K562 (cell line): ENCODE data around the gene AIFM1. TPM values are rescaled to one million over a fixed set of nuclear protein-coding genes. Genes with fewer than 3 reads are reported as not detected.

Source experiments
- ARID1B ChIP-seq: fragments of 450-650 bp; IDR thresholded peaks from 2 replicates; pipeline ENCODE4 v1.6.1; 2016; ENCODE audit warnings: antibody characterized with exemption, mild to moderate bottlenecking, inconsistent platforms
- CREBBP ChIP-seq: IDR thresholded peaks from one replicate; pipeline ENCODE4 v1.6.1; 2012; ENCODE audit warnings: low read depth, mild to moderate bottlenecking, control low read depth, inconsistent platforms, low read length
- CREM ChIP-seq: IDR thresholded peaks from 2 replicates; pipeline ENCODE4 v1.6.1; 2014; ENCODE audit warnings: antibody characterized with exemption, low read depth
- GTF2E2 ChIP-seq: fragments of 200-800 bp; sonication (Bioruptor generic); IDR thresholded peaks from 2 replicates; pipeline ENCODE4 v1.6.1; 2016; ENCODE audit warnings: missing genetic modification characterization, missing compliant biosample characterization
- KLF6 ChIP-seq: fragments of 250-450 bp; sonication (Bioruptor Pico); IDR thresholded peaks from 2 replicates; pipeline ENCODE4 v1.4.0; 2020; ENCODE audit warnings: mild to moderate bottlenecking, moderate library complexity, borderline replicate concordance
- MCM7 ChIP-seq, 2 experiments: fragments of 450-650 bp; IDR thresholded peaks; 2 replicates each; pipeline ENCODE4 v1.6.1; 2016 to 2018
- MTA1 ChIP-seq: fragments of 450-650 bp; IDR thresholded peaks from 2 replicates; pipeline ENCODE4 v1.6.1; 2017; ENCODE audit warnings: borderline replicate concordance
- PRMT5 ChIP-seq: sonication (generic); formaldehyde crosslinking; IDR thresholded peaks from 2 replicates; pipeline ENCODE4 v1.5.0; 2020; ENCODE audit warnings: missing genetic modification reagents
- SMAD2 ChIP-seq: fragments of 150-350 bp; IDR thresholded peaks from 2 replicates; pipeline ENCODE4 v1.6.1; 2014; ENCODE audit warnings: low read depth, mild to moderate bottlenecking, low read length
- ZKSCAN3 ChIP-seq: fragments of 250-450 bp; sonication (Bioruptor Pico); IDR thresholded peaks from 2 replicates; pipeline ENCODE4 v1.4.0; 2020
- ZNF140 ChIP-seq: fragments of 250-450 bp; sonication (Bioruptor Pico); IDR thresholded peaks from 2 replicates; pipeline ENCODE4 v1.8.0; 2021; ENCODE audit warnings: moderate library complexity, mild to moderate bottlenecking, inconsistent platforms
- polyA plus RNA-seq, 8 experiments: library from polyadenylated mRNA; depleted of rRNA in 4 of 8; stranded (reverse) in 5 of 8; unstranded in 3 of 8; fragments of >200 nt; fragmentation: Nextera tagmentation in 2 of 8; fragmentation: Illumina TruSeq in 1 of 8; extraction: Ambion mirVana in 2 of 8; extraction: Trizol in 1 of 8; gene quantifications; 2 replicates each; pipeline versions ENCODE4 v1.2.1 to v1.2.3, GENCODE V29; 2011 to 2014; ENCODE audit warnings: inconsistent platforms in 1 of 8, missing spikeins in 1 of 8
- total RNA-seq, 7 experiments: library from RNA; depleted of rRNA in 6 of 7; stranded (reverse); fragments of >200 nt in 6 of 7; fragmentation: Illumina TruSeq in 2 of 7; extraction: Trizol in 2 of 7; gene quantifications; 2 replicates each; pipeline versions ENCODE4 v1.2.1 to v1.2.3, GENCODE V29; 2011 to 2021; ENCODE audit warnings: low replicate concordance in 1 of 7
- TF ChIP-seq, protein P1 (sequence below): fragments of 450-650 bp; IDR thresholded peaks from 2 replicates; pipeline ENCODE4 v1.6.1; 2016; ENCODE audit warnings: mild to moderate bottlenecking, moderate library complexity

Gene AIFM1
- total and polyA plus RNA-seq, 9 of the 15 experiments (the other 6 are each of a cell fraction or from before 2014, with no cell fraction given), result 51.0 to 117 (median 91.2) TPM

DNA sequence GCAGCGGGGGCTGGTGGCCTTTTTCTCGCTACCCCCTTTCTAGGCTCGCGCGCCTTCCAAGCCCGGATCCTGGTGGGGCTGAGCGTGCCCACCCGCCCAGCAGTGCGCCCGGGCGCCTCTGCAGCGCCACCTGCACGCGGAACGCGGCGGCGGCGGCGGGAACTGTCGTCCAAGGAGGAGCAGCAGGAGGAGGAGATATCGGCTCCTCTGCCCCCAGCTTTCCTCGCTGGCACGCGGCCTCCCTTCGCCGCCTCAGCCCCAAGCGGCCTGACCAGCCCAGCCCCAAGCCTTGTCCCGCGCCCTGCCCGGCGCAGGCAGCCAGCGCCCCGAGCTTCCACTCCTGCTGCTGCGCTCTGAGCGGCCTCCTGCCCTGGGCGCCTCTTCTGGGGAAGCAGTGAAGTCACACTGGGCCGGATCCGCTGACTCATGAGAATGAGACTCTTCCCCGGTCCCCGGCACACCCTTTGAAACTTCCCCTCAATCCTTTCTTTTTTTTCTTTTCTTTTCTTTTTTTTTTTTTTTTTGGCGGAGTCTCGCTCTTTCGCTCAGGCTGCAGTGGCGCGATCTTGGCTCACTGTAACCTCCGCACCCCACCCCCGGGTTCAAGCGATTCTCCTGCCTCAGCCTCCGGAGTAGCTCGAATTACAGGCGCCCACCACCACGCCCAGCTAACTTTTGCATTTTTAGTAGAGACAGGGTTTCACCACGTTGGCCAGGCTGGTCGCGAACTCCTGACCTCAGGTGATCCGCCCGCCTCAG lies 44.7 kb downstream of the AIFM1 start (continued):
- TF ChIP-seq, protein P1, sequence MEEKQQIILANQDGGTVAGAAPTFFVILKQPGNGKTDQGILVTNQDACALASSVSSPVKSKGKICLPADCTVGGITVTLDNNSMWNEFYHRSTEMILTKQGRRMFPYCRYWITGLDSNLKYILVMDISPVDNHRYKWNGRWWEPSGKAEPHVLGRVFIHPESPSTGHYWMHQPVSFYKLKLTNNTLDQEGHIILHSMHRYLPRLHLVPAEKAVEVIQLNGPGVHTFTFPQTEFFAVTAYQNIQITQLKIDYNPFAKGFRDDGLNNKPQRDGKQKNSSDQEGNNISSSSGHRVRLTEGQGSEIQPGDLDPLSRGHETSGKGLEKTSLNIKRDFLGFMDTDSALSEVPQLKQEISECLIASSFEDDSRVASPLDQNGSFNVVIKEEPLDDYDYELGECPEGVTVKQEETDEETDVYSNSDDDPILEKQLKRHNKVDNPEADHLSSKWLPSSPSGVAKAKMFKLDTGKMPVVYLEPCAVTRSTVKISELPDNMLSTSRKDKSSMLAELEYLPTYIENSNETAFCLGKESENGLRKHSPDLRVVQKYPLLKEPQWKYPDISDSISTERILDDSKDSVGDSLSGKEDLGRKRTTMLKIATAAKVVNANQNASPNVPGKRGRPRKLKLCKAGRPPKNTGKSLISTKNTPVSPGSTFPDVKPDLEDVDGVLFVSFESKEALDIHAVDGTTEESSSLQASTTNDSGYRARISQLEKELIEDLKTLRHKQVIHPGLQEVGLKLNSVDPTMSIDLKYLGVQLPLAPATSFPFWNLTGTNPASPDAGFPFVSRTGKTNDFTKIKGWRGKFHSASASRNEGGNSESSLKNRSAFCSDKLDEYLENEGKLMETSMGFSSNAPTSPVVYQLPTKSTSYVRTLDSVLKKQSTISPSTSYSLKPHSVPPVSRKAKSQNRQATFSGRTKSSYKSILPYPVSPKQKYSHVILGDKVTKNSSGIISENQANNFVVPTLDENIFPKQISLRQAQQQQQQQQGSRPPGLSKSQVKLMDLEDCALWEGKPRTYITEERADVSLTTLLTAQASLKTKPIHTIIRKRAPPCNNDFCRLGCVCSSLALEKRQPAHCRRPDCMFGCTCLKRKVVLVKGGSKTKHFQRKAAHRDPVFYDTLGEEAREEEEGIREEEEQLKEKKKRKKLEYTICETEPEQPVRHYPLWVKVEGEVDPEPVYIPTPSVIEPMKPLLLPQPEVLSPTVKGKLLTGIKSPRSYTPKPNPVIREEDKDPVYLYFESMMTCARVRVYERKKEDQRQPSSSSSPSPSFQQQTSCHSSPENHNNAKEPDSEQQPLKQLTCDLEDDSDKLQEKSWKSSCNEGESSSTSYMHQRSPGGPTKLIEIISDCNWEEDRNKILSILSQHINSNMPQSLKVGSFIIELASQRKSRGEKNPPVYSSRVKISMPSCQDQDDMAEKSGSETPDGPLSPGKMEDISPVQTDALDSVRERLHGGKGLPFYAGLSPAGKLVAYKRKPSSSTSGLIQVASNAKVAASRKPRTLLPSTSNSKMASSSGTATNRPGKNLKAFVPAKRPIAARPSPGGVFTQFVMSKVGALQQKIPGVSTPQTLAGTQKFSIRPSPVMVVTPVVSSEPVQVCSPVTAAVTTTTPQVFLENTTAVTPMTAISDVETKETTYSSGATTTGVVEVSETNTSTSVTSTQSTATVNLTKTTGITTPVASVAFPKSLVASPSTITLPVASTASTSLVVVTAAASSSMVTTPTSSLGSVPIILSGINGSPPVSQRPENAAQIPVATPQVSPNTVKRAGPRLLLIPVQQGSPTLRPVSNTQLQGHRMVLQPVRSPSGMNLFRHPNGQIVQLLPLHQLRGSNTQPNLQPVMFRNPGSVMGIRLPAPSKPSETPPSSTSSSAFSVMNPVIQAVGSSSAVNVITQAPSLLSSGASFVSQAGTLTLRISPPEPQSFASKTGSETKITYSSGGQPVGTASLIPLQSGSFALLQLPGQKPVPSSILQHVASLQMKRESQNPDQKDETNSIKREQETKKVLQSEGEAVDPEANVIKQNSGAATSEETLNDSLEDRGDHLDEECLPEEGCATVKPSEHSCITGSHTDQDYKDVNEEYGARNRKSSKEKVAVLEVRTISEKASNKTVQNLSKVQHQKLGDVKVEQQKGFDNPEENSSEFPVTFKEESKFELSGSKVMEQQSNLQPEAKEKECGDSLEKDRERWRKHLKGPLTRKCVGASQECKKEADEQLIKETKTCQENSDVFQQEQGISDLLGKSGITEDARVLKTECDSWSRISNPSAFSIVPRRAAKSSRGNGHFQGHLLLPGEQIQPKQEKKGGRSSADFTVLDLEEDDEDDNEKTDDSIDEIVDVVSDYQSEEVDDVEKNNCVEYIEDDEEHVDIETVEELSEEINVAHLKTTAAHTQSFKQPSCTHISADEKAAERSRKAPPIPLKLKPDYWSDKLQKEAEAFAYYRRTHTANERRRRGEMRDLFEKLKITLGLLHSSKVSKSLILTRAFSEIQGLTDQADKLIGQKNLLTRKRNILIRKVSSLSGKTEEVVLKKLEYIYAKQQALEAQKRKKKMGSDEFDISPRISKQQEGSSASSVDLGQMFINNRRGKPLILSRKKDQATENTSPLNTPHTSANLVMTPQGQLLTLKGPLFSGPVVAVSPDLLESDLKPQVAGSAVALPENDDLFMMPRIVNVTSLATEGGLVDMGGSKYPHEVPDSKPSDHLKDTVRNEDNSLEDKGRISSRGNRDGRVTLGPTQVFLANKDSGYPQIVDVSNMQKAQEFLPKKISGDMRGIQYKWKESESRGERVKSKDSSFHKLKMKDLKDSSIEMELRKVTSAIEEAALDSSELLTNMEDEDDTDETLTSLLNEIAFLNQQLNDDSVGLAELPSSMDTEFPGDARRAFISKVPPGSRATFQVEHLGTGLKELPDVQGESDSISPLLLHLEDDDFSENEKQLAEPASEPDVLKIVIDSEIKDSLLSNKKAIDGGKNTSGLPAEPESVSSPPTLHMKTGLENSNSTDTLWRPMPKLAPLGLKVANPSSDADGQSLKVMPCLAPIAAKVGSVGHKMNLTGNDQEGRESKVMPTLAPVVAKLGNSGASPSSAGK, result peak; percentile 87
- TF ChIP-seq GTF2E2 (tag), result no peak
- no peak for TF ChIP-seq MCM7 (IDR thresholded peaks at IDR 0.05)
- peak; percentile 49; the same call in 1 of the 2 replicates for TF ChIP-seq ARID1B
- peak; percentile 12; the same call in 1 of the 2 replicates for TF ChIP-seq CREM
- no peak for TF ChIP-seq ZKSCAN3 (CRISPR knock-in tag)
- no peak for TF ChIP-seq SMAD2
- no peak for TF ChIP-seq KLF6 (CRISPR knock-in tag)
- no peak for TF ChIP-seq PRMT5 (CRISPR knock-in tag)
- no peak for TF ChIP-seq MTA1
- no peak for TF ChIP-seq ZNF140
- no peak for TF ChIP-seq CREBBP
